Measurements from ENCODE around the gene BAG2.

BAG2 gene

GRCh38 chr6:57221191-57221935 lies 49.2 kb downstream of the BAG2 start:
- H3K27ac ChIP-seq (ENCODE audit: low read depth, low read length) = peak overlapping the region; percentile 77
- H3K79me2 ChIP-seq (ENCODE audit: control insufficient read depth, insufficient read depth, low read length, unreplicated experiment) = peaks cover 51% of the 10 kb centered on the region
- H3K36me3 ChIP-seq (ENCODE audit: insufficient read depth, low read length) = no peaks in the 10 kb centered on the region
- peak overlapping the region; percentile 59 for H2AFZ ChIP-seq (ENCODE audit: low read length, unreplicated experiment)
- peak overlapping the region; percentile 93 for H3K4me3 ChIP-seq (ENCODE audit: low read depth, low read length)
- H3K4me1 ChIP-seq (ENCODE audit: control insufficient read depth, insufficient read depth, low read length, unreplicated experiment) = peaks cover 26% of the 10 kb centered on the region
- H3K27me3 ChIP-seq (ENCODE audit: insufficient read depth, low read length) = no peaks in the 10 kb centered on the region

- Histone ChIP-seq H3K79me2 (ENCODE audit: control insufficient read depth, insufficient read depth, low read length, unreplicated experiment) (peaks cover 44% of the 10 kb centered on the region), H3K4me3 (ENCODE audit: low read depth, low read length) (peak within 1 kb of the TSS; percentile 93)
Observed at GRCh38 chr6:57221936-57222742, 50.0 kb downstream of the BAG2 start, which contains the start of gene RAB23. Gene RAB23, minus strand, starts transcription at chr6:57222307. Its CDS starts 11,927 bp downstream, at chr6:57210380.

GRCh38 chr6:57222743-57223077 lies 50.6 kb downstream of the BAG2 start:
- H2AFZ ChIP-seq (ENCODE audit: low read length, unreplicated experiment) = no peak overlapping the region
- H3K79me2 ChIP-seq (ENCODE audit: control insufficient read depth, insufficient read depth, low read length, unreplicated experiment) = peaks cover 38% of the 10 kb centered on the region
- peak overlapping the region; percentile 93 for H3K4me3 ChIP-seq (ENCODE audit: low read depth, low read length)
- H3K36me3 ChIP-seq (ENCODE audit: insufficient read depth, low read length) = no peaks in the 10 kb centered on the region
- peaks cover 20% of the 10 kb centered on the region for H3K4me1 ChIP-seq (ENCODE audit: control insufficient read depth, insufficient read depth, low read length, unreplicated experiment)
- H3K27me3 ChIP-seq (ENCODE audit: insufficient read depth, low read length) = no peaks in the 10 kb centered on the region
- H3K27ac ChIP-seq (ENCODE audit: low read depth, low read length) = peak overlapping the region; percentile 77; the same call in 1 of the 2 replicates

More at GRCh38 chr6:57221936-57222742, 50.0 kb downstream of the BAG2 start, which contains the start of gene RAB23:
- peak within 1 kb of the TSS; percentile 94 for H2AFZ ChIP-seq (ENCODE audit: low read length, unreplicated experiment)
- H3K36me3 ChIP-seq (ENCODE audit: insufficient read depth, low read length) = no peaks in the 10 kb centered on the region
- peak within 1 kb of the TSS; percentile 77 for H3K27ac ChIP-seq (ENCODE audit: low read depth, low read length)
- peaks cover 20% of the 10 kb centered on the region for H3K4me1 ChIP-seq (ENCODE audit: control insufficient read depth, insufficient read depth, low read length, unreplicated experiment)
- no peaks in the 10 kb centered on the region for H3K27me3 ChIP-seq (ENCODE audit: insufficient read depth, low read length)

- H3K79me2 ChIP-seq (ENCODE audit: control insufficient read depth, insufficient read depth, low read length, unreplicated experiment) = peaks cover 16% of the 10 kb centered on the region
- H3K4me1 ChIP-seq (ENCODE audit: control insufficient read depth, insufficient read depth, low read length, unreplicated experiment) = peaks cover 14% of the 10 kb centered on the region
- no peak overlapping the region for H3K27ac ChIP-seq (ENCODE audit: low read depth, low read length)
- no peak overlapping the region for H3K4me3 ChIP-seq (ENCODE audit: low read depth, low read length)
- peak overlapping the region; percentile 48 for H2AFZ ChIP-seq (ENCODE audit: low read length, unreplicated experiment)
- no peaks in the 10 kb centered on the region for H3K27me3 ChIP-seq (ENCODE audit: insufficient read depth, low read length)
- no peaks in the 10 kb centered on the region for H3K36me3 ChIP-seq (ENCODE audit: insufficient read depth, low read length)
Observed at GRCh38 chr6:57224769-57225515, 52.8 kb downstream of the BAG2 start.

- peaks cover 4% of the 10 kb centered on the region for H3K79me2 ChIP-seq (ENCODE audit: control insufficient read depth, insufficient read depth, low read length, unreplicated experiment)
- peaks cover 12% of the 10 kb centered on the region for H3K4me1 ChIP-seq (ENCODE audit: control insufficient read depth, insufficient read depth, low read length, unreplicated experiment)
- H3K36me3 ChIP-seq (ENCODE audit: insufficient read depth, low read length) = no peaks in the 10 kb centered on the region
- no peak overlapping the region for H2AFZ ChIP-seq (ENCODE audit: low read length, unreplicated experiment)
- no peaks in the 10 kb centered on the region for H3K27me3 ChIP-seq (ENCODE audit: insufficient read depth, low read length)
- H3K27ac ChIP-seq (ENCODE audit: low read depth, low read length) = no peak overlapping the region
- H3K4me3 ChIP-seq (ENCODE audit: low read depth, low read length) = no peak overlapping the region
Observed at GRCh38 chr6:57226221-57226620, 54.1 kb downstream of the BAG2 start.

Data from ACC112 (cell line).